DOHH2 (cell line): ENCODE data around the gene C3orf18.

Experiments
- H3F3A ChIP-seq: fragments of 200-600 bp; sonication (generic), shearing (Covaris generic); 2 replicates; pipeline ENCODE4 v1.6.0; 2016; ENCODE audit warnings: antibody characterized with exemption, mild to moderate bottlenecking; ENCODE audit not compliant: control insufficient read depth, insufficient read depth
- H3K27ac ChIP-seq: fragments of 200-600 bp; sonication (generic); 2 replicates; pipeline ENCODE4 v1.5.1; 2014; ENCODE audit warnings: low read depth, mild to moderate bottlenecking, low read length, moderate library complexity
- H3K27me3 ChIP-seq: fragments of 200-600 bp; sonication (generic); 2 replicates; pipeline ENCODE4 v1.6.1; 2014; ENCODE audit warnings: mild to moderate bottlenecking, low read length, mixed read lengths; ENCODE audit not compliant: control insufficient read depth
- H3K36me3 ChIP-seq: fragments of 200-600 bp; sonication (generic); 2 replicates; pipeline ENCODE4 v1.6.1; 2014; ENCODE audit warnings: mild to moderate bottlenecking, low read length, moderate library complexity, mixed read lengths; ENCODE audit not compliant: control insufficient read depth
- H3K4me1 ChIP-seq: fragments of 200-600 bp; sonication (generic); 2 replicates; pipeline ENCODE4 v1.6.1; 2014; ENCODE audit warnings: mild to moderate bottlenecking, low read length, mixed read lengths; ENCODE audit not compliant: control insufficient read depth
- H3K4me2 ChIP-seq: fragments of 200-600 bp; sonication (generic); 2 replicates; pipeline ENCODE4 v1.6.0; 2014; ENCODE audit warnings: mild to moderate bottlenecking, low read length, moderate library complexity
- H3K4me3 ChIP-seq: fragments of 200-600 bp; sonication (generic); 2 replicates; pipeline ENCODE4 v1.5.1; 2014; ENCODE audit warnings: mild to moderate bottlenecking, low read length, mixed read lengths
- H3K79me2 ChIP-seq: fragments of 200-600 bp; sonication (generic); 2 replicates; pipeline ENCODE4 v1.6.1; 2014; ENCODE audit warnings: mild to moderate bottlenecking, low read length, mixed read lengths; ENCODE audit not compliant: control insufficient read depth
- H3K9me2 ChIP-seq: fragments of 200-600 bp; sonication (generic); replicated peaks from 2 replicates; pipeline ENCODE4 v1.6.1; 2014; ENCODE audit warnings: mild to moderate bottlenecking, low read length, mixed read lengths; ENCODE audit not compliant: control insufficient read depth
- H3K9me3 ChIP-seq: fragments of 200-600 bp; sonication (generic); 2 replicates; pipeline ENCODE4 v1.6.1; 2014; ENCODE audit warnings: antibody characterized with exemption, low read length, mixed read lengths; ENCODE audit not compliant: control insufficient read depth, insufficient read depth
- H4K20me1 ChIP-seq: fragments of 200-600 bp; sonication (generic); 2 replicates; pipeline ENCODE4 v1.6.0; 2014; ENCODE audit warnings: low read depth, mild to moderate bottlenecking, antibody characterized with exemption, low read length, moderate library complexity; ENCODE audit not compliant: control insufficient read depth, insufficient read depth
- CTCF ChIP-seq: fragments of 200-600 bp; sonication (generic); IDR thresholded peaks from one replicate; pipeline ENCODE4 v1.5.1; 2014; ENCODE audit warnings: antibody characterized with exemption, mild to moderate bottlenecking, low read depth, low read length; ENCODE audit not compliant: poor library complexity, severe bottlenecking
- EZH2phosphoT487 ChIP-seq: fragments of 200-600 bp; sonication (generic); IDR thresholded peaks from 2 replicates; pipeline ENCODE4 v1.6.1; 2017; ENCODE audit warnings: borderline replicate concordance, mild to moderate bottlenecking, antibody characterized with exemption, low read length, moderate library complexity, mixed read lengths

The C3orf18 gene

DNA sequence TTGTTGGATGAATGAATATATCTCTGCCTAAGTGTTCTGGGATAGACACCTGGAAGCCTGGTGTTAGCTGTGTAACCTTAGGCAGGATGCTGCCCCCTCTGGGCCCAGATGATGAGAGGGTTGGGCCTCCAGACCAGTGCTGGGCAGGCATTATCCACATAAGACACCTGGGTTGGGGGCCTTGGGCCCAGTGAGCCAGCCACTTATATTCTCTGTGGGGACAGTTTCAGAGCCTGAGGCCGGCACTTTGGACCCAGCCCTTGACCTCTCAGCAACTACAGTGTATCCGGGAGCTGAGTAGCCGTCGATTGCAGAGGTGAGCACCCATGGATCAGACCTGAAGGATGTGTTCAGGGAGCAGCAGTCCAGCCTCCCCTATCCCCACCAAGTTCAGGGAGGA, 3.9 kb upstream of the C3orf18 start:
- Histone ChIP-seq H3K9me3 (no peaks in the 10 kb centered on the region), H3K79me2 (peaks cover 10% of the 10 kb centered on the region), H3F3A (no peaks in the 10 kb centered on the region), H3K27ac (no peak overlapping the region), H3K4me3 (no peak overlapping the region), H3K27me3 (peaks cover 10% of the 10 kb centered on the region), H3K4me1 (peaks cover 27% of the 10 kb centered on the region), H4K20me1 (no peaks in the 10 kb centered on the region), H3K36me3 (peaks cover 10% of the 10 kb centered on the region), H3K4me2 (no peak overlapping the region), H3K9me2 (no peaks in the 10 kb centered on the region)
- TF ChIP-seq EZH2phosphoT487 (no peak), CTCF (no peak)

DNA sequence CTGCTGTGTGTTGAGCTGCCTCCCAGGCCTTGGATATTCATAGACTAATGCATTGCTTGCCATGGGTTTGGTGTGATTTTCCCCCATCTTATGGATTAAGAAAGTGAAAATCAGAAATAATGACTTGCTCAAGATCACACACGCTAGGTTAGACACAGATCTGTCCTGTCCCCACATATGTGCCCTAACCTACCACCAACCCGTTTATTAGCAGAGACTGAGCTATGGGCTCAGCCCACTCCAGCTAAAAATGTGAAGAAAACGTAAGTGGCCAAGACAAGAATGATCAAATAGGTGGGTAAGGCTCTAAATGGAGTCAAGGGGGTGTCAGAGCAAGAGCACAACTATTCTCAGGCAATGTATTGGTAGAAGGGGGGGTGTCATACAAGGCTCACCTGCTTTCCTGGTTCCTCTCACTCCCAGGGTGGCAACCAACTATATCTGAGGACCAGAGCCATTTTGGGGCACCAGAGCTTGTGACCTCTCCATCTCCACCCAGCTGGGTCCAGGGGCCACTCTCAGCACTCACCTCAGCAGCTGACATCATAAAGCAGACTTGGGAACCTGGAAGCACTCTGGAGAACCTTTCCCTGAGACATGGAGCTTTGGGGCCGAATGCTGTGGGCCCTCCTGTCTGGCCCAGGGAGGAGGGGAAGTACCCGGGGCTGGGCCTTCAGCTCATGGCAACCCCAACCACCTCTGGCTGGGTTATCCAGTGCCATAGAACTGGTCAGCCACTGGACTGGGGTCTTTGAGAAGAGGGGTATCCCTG, 3.1 kb upstream of the C3orf18 start:
- H3K4me1 ChIP-seq, result peaks cover 27% of the 10 kb centered on the region
- H4K20me1 ChIP-seq, result no peaks in the 10 kb centered on the region
- H3K36me3 ChIP-seq, result peaks cover 10% of the 10 kb centered on the region
- peak overlapping the region; percentile 74 for H3K4me2 ChIP-seq
- no peaks in the 10 kb centered on the region for H3F3A ChIP-seq
- H3K9me3 ChIP-seq, result no peaks in the 10 kb centered on the region
- H3K9me2 ChIP-seq, result no peaks in the 10 kb centered on the region
- H3K27me3 ChIP-seq, result peaks cover 17% of the 10 kb centered on the region
- TF ChIP-seq CTCF, result no peak
- no peak for TF ChIP-seq EZH2phosphoT487
- no peak overlapping the region for H3K27ac ChIP-seq
- H3K4me3 ChIP-seq, result peak overlapping the region; percentile 85
- H3K79me2 ChIP-seq, result peaks cover 10% of the 10 kb centered on the region

- H3K36me3 ChIP-seq, result peaks cover 10% of the 10 kb centered on the region
- H3K4me1 ChIP-seq, result peaks cover 27% of the 10 kb centered on the region
- peaks cover 22% of the 10 kb centered on the region for H3K27me3 ChIP-seq
- H3K79me2 ChIP-seq, result peaks cover 10% of the 10 kb centered on the region
- peak within 1 kb of the TSS; percentile 74 for H3K4me2 ChIP-seq
- H3K27ac ChIP-seq, result no peak within 1 kb of the TSS
- H3K9me3 ChIP-seq, result no peaks in the 10 kb centered on the region
- peak within 1 kb of the TSS; percentile 85 for H3K4me3 ChIP-seq
- H3K9me2 ChIP-seq, result no peaks in the 10 kb centered on the region
- H4K20me1 ChIP-seq, result no peaks in the 10 kb centered on the region
- TF ChIP-seq EZH2phosphoT487 (no peak), CTCF (no peak)
- H3F3A ChIP-seq, result no peaks in the 10 kb centered on the region
These were observed 1.6 kb upstream of the C3orf18 start, which contains the start of gene HEMK1 for GRCh38 chr3:50568947-50569749. Gene HEMK1, plus strand, starts transcription at chr3:50569522. Its CDS starts 1,583 bp downstream, at chr3:50571105.
